GM11168 (cell line): ENCODE data around the gene HCRTR1.

Source experiments
- in situ Hi-C: fragments of 300-500 bp; cut with MboI; formaldehyde crosslinking; loops from one replicate; pipeline ENCODE4 v1.12.0; 2022; ENCODE audit warnings: low sequenced_read_pairs; ENCODE audit not compliant: unreplicated experiment

The HCRTR1 gene

GRCh38 chr1:31646259-31646960 lies 28.9 kb downstream of the HCRTR1 start:
- in situ Hi-C loops = no loop called here

GRCh38 chr1:31647106-31647505 lies 29.6 kb downstream of the HCRTR1 start:
- in situ Hi-C loops = no loop called here

DNA sequence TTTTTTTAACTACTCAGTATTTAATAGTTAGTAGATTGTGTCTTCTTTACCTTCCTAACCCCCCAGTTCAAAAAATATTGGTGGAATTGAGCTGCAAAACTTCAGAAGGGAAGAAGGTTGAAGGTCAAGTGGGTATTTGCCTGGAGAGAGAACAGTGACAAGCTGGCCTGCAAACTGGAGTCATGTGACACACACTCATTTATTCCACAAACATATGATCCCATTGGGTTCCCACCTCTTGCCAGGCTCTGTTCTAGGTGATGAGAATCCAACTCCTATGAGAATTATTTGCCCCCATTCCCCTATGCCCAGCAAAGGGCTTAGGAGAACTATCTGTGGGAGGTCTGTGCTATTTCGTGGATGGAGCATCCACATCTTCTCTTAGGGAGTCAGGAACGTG lies 30.7 kb downstream of the HCRTR1 start:
- in situ Hi-C loops = no loop called here

DNA sequence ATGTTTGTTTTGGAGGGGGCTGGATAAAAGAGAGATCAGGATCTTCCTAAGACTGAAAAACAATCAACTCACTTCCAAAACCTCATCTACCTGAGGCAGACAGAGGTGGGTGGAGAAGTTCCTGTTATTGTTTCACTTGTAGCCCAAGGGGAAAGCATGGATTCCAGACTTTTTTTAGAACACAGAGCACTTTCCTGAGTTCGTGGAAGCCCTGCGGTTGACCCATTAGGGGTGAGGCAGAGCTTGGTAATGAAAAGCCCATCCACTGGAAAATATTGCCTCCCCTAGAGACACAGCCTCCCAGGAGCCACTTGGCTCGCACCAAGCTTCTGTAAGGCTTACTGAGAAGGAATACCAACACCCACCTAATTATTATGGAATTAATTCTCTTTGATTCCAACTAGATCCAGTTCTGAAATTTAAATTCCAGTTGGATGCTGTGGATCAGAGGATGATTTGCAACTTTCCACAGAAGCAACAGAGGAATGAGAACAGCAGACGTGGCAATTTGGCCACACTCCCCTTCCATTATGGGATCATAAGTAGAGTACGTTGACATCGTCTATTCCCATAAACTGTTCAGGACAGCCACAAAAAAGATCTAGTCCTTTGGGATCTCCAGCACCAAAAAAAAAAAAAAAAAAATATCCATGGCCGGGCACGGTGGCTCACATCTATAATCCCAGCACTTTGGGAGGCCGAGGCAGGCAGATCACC lies 31.3 kb downstream of the HCRTR1 start:
- in situ Hi-C loops = no loop called here

- in situ Hi-C loops = no loop called here
These were observed 32.9 kb downstream of the HCRTR1 start for GRCh38 chr1:31650161-31651088.

DNA sequence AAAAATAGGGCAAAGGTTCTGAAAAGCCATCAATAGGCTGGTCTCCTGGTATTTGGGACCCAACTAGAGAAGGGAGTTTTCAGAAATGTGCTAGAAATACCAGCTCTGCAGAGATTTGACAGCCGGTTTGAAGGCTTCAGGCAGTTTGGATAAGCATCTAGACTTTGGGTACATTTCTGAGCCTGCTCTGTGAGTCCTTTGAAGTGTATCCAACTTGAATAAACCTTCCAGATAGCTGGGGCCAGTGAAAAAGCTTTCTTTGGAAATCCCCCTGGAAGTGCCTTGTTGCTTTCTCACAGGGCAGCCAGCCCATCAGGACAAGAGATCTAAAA lies 33.6 kb downstream of the HCRTR1 start:
- in situ Hi-C loops = no loop called here

GRCh38 chr1:31651766-31652165 lies 34.3 kb downstream of the HCRTR1 start:
- in situ Hi-C loops = no loop called here

DNA sequence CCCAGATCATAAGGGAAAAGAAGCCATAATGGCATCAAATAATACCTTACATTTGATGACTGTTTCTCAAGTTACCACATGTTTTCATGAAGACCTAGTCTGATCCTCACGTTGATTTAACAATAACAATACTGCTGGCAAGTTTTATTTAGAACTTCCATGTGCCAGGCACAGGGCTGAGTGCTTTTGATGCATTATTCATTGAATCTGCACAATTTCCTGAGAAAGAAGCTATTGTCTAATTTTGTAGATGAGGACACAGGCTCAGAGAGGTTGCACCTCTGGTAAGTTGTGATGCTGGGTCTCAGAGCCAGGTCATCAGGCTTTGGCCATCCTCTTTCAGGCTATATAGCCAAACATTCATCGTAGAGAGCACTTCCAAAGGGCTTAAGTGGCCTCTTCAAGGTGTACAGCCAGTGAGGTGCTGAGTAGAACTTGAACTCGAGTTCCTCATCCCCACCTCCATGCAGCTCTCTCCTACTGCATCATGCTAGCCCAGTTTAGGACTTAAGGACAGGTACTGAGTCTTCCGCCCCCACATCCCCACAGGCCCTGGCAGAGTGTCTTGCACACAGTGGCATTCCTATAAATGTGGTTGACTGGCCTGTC lies 35.5 kb downstream of the HCRTR1 start:
- in situ Hi-C loops = no loop called here

DNA sequence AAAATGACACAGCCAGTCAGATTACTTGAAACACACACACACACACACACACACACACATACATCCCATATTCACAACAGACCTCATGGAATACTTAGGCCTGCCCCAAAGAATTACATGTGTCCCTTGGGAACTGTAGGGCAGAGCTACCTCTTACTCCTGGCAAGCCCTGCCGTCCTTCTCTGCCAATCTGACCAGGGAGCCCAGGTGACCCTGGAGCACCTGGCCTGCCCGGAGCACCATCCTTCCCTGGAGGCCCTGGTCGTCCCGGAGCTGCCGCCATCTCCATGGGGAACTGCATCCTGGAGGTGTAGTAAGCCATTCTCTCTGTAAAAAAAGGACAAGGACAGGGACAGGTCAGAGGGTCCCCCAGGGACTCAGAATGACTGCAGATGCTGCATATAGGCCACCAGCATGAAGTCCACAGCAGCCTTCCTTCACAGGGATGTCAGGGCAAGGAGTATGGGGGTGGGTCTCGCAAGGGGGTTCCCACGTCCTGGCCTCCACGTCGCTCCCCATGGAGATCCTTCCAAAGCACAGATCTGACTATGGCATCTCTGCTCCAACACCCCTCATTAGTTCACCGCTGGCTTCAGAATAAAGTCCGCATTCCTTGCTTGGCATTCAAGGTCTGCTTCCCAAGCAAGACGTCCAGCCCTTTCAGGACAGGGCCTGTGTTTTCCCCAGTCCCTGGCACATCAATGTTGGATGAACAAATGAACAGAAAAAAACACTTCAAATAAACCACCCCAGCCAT lies 36.4 kb downstream of the HCRTR1 start:
- in situ Hi-C loops = no loop called here

GRCh38 chr1:31654474-31654776 lies 36.9 kb downstream of the HCRTR1 start:
- in situ Hi-C loops = no loop called here

- in situ Hi-C loops = no loop called here
These were observed 37.6 kb downstream of the HCRTR1 start for GRCh38 chr1:31655104-31655503.

DNA sequence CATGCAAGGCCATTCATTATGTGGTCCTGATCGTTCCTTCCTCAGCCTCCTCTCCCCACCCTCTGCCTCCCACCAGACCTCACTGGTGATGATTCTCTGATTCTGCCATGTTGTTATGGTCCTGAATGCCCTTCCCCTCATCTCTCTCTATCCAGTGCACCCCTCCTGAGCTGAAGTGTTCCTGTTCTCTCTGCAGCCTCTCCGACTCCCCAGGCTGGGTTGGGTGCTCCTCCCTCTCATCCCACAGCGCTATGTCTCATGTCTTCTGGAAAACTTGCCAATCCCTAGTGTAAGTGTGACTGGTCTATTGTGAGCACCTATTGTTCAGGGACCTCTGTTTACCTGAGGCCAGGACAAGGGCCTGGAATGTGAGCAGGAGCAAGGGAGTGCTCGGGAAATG lies 38.3 kb downstream of the HCRTR1 start:
- in situ Hi-C loops = no loop called here

GRCh38 chr1:31657020-31657804 lies 39.7 kb downstream of the HCRTR1 start:
- in situ Hi-C loops = no loop called here

- in situ Hi-C loops = no loop called here
These were observed 40.6 kb downstream of the HCRTR1 start for GRCh38 chr1:31657972-31658510.

DNA sequence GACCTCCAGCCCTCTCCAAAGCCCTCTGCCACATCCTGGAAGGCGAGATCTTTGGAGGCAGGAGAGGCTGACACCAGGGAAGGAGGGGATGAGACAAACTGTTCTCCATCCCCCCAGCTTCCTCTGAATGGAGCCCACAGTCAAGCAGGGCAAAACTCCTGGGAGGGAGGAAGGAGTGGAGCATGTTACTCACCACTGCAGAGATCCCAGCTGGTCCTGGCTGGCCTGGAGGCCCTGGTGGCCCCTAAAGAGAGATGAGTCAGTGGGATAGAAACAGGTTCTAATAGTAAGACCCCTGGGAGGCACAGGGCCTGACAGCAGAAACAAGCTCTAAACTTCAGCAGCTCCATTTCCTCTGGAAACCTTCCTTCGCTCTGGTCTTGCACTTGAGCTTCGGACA lies 41.2 kb downstream of the HCRTR1 start:
- in situ Hi-C loops = no loop called here

- in situ Hi-C loops = loop anchor here (10.0 kb wide), 1 partner anchor 135 kb away; no protein-coding TSS in a partner anchor
These were observed 42.4 kb downstream of the HCRTR1 start for GRCh38 chr1:31659889-31660288.

GRCh38 chr1:31660871-31661455 lies 43.5 kb downstream of the HCRTR1 start:
- in situ Hi-C loops = loop anchor here (10.0 kb wide), 1 partner anchor 134 kb away; no protein-coding TSS in a partner anchor

- in situ Hi-C loops = loop anchor here (10.0 kb wide), 1 partner anchor 133 kb away; no protein-coding TSS in a partner anchor
These were observed 44.4 kb downstream of the HCRTR1 start for GRCh38 chr1:31661856-31662255.
